Testis (tissue), 3 donors: ENCODE data around the gene CYS1. TPM values are rescaled to one million over a fixed set of nuclear protein-coding genes. Genes with fewer than 3 reads are reported as not detected.

Experiments
- DNase-seq: peaks from one replicate; pipeline ENCODE4 v3.0.0-alpha.2; 2019
- H3K27ac ChIP-seq, 2 donors: fragments of 200-600 bp; sonication (generic); one replicate each; pipeline ENCODE4 v1.5.1; 2019
- H3K27me3 ChIP-seq: fragments of 200-600 bp; sonication (generic); one replicate; pipeline ENCODE4 v1.5.1; 2019
- H3K36me3 ChIP-seq: fragments of 200-600 bp; sonication (generic); one replicate; pipeline ENCODE4 v1.5.1; 2017; ENCODE audit warnings: low read depth; ENCODE audit errors: missing control alignments
- H3K4me1 ChIP-seq: fragments of 200-600 bp; sonication (generic); one replicate; pipeline ENCODE4 v1.5.1; 2019
- H3K4me3 ChIP-seq, 2 donors: fragments of 200-600 bp; sonication (generic); one replicate each; pipeline ENCODE4 v1.5.1; 2017 to 2019
- H3K9me3 ChIP-seq: fragments of 200-600 bp; sonication (generic); one replicate; pipeline ENCODE4 v1.5.1; 2017
- POLR2A ChIP-seq: fragments of 450-650 bp; IDR thresholded peaks from one replicate; pipeline ENCODE4 v1.6.1; 2017; ENCODE audit warnings: antibody characterized with exemption, mild to moderate bottlenecking, moderate library complexity
- WGBS, 2 donors: methylation state at CpG; one replicate each; pipeline ENCODE4 v1.1.5; 2018; 5-methylcytosine and 5-hydroxymethylcytosine counted together
- intact Hi-C: fragments of 100-400 bp; cut with DNase I; formaldehyde crosslinking; loops from one replicate; pipeline ENCODE4 v1.15.1; 2023; ENCODE audit warnings: low total_unique reads
- polyA plus RNA-seq: library from polyadenylated mRNA; stranded (reverse); fragments of 350-450 nt; fragmentation: Illumina TruSeq; extraction: RNeasy Lipid Tissue Mini Kit (QIAGEN cat#74804); gene quantifications from one replicate; pipeline ENCODE4 v1.2.3, GENCODE V29; 2014; ENCODE audit warnings: low read depth, low replicate concordance; ENCODE audit not compliant: insufficient read depth
- total RNA-seq, 2 donors: library from RNA; depleted of rRNA; stranded (reverse); fragments of >200 nt; gene quantifications; one replicate each; pipeline ENCODE4 v1.2.3, GENCODE V29; 2016
- TF ChIP-seq, protein P1 (sequence below), 3 experiments: fragments of 450-650 bp in 2 of 3; fragments of 200-600 bp in 1 of 3; sonication (generic) in 1 of 3; IDR thresholded peaks; one replicate each; pipeline ENCODE4 v1.5.1; 2016 to 2019; ENCODE audit warnings: antibody characterized with exemption in 3 of 3, mild to moderate bottlenecking in 2 of 3, moderate library complexity in 1 of 3

The CYS1 gene
- total and polyA plus RNA-seq, 3 donors from 2014 or later: 3.7 to 5.5 (median 4.3) TPM

DNA sequence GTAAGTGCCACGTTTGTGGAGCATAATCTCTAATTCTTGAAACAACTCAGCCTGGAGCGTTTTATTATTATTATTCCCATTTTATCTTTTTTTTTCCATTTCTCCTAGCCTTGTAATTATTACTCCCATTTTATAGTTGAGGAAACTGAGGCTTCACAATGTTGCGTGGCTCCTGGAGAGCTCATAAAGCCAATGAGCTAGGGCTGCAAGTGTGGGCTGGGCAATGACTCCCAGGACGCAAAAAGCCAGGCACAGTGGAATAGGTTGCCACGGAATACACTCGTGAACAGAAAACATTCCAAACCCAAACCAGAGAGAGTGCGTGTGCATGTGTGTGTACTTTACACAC lies 50.4 kb downstream of the CYS1 start:
- intact Hi-C loops: no loop called here
- Histone ChIP-seq H3K4me1 (peaks cover 6% of the 10 kb centered on the region), H3K4me3 (no peak overlapping the region), H3K36me3 (no peaks in the 10 kb centered on the region), H3K9me3 (no peaks in the 10 kb centered on the region), H3K27ac (no peak overlapping the region), H3K27me3 (no peaks in the 10 kb centered on the region)
- TF ChIP-seq, protein P1, sequence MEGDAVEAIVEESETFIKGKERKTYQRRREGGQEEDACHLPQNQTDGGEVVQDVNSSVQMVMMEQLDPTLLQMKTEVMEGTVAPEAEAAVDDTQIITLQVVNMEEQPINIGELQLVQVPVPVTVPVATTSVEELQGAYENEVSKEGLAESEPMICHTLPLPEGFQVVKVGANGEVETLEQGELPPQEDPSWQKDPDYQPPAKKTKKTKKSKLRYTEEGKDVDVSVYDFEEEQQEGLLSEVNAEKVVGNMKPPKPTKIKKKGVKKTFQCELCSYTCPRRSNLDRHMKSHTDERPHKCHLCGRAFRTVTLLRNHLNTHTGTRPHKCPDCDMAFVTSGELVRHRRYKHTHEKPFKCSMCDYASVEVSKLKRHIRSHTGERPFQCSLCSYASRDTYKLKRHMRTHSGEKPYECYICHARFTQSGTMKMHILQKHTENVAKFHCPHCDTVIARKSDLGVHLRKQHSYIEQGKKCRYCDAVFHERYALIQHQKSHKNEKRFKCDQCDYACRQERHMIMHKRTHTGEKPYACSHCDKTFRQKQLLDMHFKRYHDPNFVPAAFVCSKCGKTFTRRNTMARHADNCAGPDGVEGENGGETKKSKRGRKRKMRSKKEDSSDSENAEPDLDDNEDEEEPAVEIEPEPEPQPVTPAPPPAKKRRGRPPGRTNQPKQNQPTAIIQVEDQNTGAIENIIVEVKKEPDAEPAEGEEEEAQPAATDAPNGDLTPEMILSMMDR (IDR thresholded peaks at IDR 0.05): no peak
- DNase-seq: no peak
- WGBS, 2 donors: 77 to 86% methylated on average over 7 of the region's 7 CpGs

DNA sequence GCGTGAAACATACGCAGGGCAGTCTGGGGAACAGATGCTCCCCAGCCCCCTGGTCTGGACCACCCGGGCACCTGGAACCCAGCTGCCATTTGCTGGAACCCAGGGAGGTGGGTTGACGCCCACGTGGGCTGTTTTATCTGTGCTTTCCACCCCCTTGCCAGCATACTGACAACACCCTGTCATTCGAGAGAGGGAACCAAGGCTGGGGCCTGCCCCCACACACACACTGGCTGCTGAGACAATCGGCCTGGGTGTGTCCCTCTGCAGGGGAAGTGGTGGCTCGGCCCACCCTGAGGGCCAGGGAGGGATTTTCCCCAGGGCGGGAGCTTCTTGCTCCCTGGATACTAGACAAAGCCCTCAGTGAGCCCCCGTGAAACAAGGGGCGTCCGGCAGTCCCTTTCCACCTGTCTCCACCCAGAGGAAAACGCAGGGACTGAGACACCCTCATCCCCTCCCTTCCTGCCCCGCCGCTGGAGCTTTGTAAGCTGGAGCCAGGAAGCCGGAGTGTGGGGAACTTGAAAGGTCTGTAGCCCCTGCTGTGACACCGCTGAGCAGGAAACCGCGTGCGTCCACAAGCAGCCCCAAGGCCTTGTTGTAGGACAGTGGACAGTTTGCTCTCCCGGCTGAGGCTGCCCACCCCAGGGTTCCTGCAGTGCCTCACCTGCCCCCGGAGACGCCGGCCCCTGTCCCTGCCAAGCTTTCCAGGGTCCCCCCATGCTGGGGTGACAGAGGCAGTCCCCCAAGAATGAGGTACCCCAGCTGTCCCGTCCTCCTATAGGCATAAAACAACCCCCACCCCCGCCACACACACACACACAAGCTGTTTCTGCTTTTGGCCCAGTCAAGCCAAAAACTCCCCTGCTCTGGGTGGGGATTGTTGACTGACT lies 51.0 kb downstream of the CYS1 start:
- Histone ChIP-seq H3K4me1 (peaks cover 6% of the 10 kb centered on the region), H3K9me3 (no peaks in the 10 kb centered on the region), H3K36me3 (no peaks in the 10 kb centered on the region), H3K27me3 (no peaks in the 10 kb centered on the region), H3K27ac (no peak overlapping the region), H3K4me3 (no peak overlapping the region)
- WGBS, 2 donors: 59 to 67% methylated on average over 9 to 24 of the region's 26 CpGs
- DNase-seq: no peak
- intact Hi-C loops: no loop called here
- TF ChIP-seq, protein P1 (IDR thresholded peaks at IDR 0.05): no peak
- no peak for TF ChIP-seq POLR2A

DNA sequence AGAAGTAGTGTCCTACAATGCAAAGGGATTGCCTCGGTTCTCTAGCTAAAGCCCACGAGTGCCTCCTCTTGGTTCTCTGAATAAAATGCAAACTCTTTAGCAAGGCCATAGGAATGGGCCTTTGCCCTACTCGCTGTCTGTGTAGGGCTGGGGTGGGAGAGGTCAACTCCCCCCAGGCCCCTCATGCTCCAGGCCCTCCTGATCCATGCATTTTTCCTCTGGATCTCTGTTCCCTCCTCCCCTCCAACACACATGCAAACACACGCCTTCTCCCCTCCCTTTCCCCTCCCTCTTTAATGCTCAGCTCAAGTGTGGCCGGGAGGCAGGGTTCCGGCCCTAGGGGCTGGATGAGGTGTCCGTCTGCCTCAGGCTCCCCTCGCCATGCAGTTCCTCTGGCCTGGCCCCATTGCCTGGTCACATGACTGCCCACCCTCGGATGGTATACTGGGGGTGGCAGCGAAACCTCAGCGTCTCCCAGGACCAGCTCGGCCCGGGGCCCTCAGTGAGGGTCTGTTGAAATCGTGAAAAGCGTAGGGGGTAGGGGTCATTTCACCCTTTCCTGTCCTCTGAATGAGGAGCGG lies 51.7 kb downstream of the CYS1 start:
- no peak for DNase-seq
- WGBS, 2 donors: 90% methylated on average over 10 to 16 of the region's 16 CpGs
- H3K27me3 ChIP-seq: no peaks in the 10 kb centered on the region
- intact Hi-C loops: no loop called here
- H3K4me1 ChIP-seq: peaks cover 6% of the 10 kb centered on the region
- no peaks in the 10 kb centered on the region for H3K9me3 ChIP-seq
- no peaks in the 10 kb centered on the region for H3K36me3 ChIP-seq
- TF ChIP-seq, protein P1 (IDR thresholded peaks at IDR 0.05): no peak
- TF ChIP-seq POLR2A: no peak
- H3K27ac ChIP-seq: no peak overlapping the region
- H3K4me3 ChIP-seq: no peak overlapping the region

DNA sequence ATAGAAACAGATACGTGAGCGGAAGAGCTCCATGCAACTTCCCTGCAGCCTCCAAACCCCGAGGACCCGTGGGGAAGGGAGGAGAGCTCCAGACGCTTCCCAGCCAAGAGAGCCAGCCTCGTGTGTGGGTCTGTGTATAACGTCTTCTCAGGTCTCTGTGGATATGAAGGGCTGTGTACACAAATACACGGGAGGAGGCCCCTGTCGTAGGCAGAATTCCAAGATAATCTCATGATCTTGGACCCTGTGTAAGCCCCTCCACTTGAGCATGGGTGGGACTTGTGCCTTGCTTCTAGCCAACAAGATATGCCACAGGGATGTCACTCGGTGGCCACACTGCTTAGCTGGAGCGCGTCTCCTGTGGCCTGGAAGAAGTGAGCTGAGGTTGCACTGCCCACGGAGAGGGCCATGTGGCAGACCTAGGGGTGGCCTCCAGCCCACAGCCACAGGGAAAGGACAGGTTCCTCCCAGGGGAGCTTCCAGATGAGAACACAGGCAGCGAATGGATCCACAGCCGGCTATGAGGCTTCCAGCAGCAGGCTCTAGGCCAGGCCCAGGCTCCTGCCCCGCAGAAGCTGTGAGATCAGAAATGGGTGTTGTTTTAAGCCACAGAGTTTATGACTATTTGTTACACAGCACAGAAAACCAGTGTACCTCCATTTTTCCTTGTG lies 52.4 kb downstream of the CYS1 start:
- Histone ChIP-seq H3K27ac (peak overlapping the region in 1 of 2 donors; percentile 24), H3K9me3 (no peaks in the 10 kb centered on the region), H3K36me3 (no peaks in the 10 kb centered on the region), H3K4me3 (no peak overlapping the region), H3K4me1 (peaks cover 6% of the 10 kb centered on the region), H3K27me3 (no peaks in the 10 kb centered on the region)
- TF ChIP-seq POLR2A: no peak
- TF ChIP-seq, protein P1 (IDR thresholded peaks at IDR 0.05): no peak
- DNase-seq: no peak
- intact Hi-C loops: no loop called here
- 68 to 84% methylated on average over 9 to 16 of the region's 16 CpGs for WGBS, 2 donors
